HG03139 (cell line): ENCODE data around the gene LTBP1.

Experiments
- ATAC-seq: cut with Tn5 transposase; IDR thresholded peaks from one replicate; pipeline ENCODE4 v1.9.1; 2021; ENCODE audit not compliant: unreplicated experiment

LTBP1 gene

DNA sequence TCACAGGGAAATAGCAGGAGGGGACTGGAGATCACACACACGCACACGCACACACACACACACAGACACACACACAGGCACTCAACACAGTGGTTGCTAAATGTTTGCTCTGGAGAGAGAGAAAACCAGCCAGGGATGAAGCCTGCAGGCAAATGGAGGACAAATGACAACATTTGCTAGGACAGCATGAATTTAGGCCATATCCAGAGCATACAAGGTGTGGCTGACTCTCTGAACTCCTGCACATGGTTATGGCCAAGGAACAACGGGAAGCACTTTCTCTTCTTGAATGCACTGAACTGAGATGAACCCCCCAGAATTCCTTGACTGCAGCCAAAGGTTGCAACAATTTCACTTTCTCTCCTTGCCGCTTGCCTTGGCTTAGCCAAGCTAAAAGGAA lies 299.7 kb downstream of the LTBP1 start:
- no peak for ATAC-seq

DNA sequence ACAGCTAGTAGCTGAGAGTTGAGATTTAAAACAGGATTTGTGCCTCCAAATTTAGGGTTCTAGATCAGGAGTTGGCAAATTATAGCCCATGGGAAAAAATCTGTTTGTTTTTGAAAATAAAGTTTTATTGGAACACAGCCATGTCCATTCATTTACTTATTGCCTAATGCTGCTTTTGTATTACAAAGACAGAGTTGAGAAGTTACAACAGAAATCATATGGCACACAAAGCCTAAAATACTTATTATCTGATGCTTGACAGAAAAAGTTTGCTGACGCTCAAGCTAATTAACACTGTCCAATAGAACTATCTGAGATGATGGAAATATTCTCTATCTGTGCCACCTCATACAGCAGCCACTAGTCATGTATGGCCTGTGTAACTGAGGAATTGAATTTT lies 300.6 kb downstream of the LTBP1 start:
- no peak for ATAC-seq

DNA sequence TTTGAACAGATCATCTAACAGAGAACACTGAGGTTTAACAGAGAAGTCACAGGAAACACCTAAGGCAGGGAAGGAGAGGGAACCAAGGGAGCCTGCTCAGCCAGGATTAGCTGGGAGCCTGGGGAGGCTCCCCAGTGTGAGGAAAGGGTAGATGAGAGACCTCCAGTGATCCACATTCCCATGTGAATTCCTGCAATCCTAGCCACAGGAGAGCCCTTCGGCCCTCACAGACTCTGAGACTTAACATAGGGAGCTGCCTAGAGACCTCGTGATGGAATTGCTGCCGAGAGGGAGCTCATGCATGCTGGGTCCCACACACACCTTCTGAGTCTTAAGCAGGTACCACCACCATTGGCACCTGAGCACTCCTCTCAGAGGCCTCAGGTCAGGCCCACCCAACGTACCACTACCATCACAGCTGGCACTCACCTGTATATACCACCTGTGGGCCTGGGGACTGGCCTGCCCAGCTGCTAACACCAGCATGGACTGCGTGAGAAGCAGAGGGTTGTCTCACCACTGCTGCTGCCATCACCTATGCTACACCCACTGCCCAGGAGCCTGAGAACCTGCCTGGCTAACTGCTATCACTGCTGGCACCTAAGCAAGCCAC lies 303.8 kb downstream of the LTBP1 start:
- ATAC-seq = no peak

DNA sequence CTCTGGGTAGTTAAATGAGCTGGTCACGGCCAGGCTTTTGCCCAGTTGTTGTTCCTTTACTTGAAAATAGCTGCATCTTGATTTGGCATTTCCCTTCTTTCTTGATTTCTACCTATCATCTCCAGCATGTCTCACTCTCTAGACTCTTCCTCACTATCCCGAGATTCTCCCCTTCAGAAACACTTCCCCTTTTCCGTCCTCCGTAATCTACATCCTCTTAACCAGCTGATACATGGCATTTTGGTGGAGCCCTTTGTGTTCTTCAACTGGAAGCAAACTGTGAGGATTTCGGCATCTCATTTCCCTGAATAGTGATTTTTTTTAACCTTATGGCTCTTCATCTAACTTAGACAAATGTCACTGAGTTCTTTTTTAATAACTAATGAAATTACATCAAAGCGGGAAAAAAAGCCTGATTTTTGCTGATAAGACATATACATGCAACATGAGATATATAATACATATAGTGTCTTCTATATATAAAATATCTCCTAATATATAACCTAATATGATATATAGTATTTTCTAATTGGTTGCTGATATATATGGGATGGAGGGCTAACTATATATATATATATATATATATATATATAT lies 309.5 kb downstream of the LTBP1 start:
- no peak for ATAC-seq

DNA sequence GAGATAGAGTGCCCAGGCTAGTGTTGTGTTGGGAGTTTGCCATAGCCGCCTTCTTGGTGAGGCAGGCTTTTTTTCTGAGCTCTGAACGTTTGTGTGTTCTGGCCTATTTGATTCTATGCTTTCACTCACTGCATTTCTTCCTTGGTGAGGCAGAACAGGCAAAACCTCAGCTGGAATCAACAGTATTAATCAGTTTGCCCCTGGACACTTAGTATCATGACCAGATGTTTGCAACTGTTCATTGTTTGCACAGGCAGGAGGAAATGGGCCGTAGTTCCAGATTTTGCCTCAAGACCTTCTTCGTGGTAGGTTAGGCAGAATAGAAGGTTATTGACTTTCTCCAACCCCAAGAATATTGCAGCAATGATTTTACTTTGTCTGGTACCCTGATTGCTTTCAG lies 311.6 kb downstream of the LTBP1 start:
- no peak for ATAC-seq

DNA sequence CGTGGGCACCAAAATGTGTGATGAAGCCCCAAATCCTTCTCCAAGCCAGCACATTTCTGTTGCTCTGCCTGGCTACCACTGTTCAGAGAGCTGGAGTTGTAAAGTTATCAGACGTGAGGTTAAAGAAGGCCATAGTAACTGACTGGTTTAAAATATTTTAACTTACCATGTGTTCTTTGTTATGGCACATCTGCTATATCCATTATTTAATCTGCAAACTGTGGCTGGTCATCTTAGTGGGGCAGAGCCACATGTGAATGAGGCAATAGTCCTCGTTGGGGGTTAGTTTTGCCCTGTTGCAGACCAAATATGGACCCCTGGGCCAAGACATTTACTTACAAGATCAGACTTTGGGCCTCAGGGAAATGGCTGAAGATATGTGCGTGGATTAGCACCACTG lies 315.3 kb downstream of the LTBP1 start:
- no peak for ATAC-seq

DNA sequence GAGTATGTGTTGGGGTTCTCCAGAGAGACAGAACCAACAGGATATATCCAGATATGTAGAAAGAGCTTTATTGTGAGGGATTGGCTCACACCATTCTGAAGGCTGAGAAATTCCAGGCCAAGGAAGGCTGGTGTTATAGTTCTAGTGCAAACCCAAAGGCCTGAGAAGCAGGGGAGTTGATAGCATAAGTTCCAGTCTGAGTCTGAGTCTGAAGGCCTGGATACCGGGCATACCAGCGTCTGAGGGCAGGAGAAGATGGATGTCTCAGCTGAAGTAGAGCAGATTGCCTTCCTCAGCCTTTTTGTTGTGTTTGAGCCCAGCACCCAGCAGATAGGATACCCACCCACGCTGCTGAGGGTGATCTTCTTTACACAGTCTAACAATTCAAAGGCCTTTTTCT lies 318.0 kb downstream of the LTBP1 start:
- ATAC-seq = no peak

DNA sequence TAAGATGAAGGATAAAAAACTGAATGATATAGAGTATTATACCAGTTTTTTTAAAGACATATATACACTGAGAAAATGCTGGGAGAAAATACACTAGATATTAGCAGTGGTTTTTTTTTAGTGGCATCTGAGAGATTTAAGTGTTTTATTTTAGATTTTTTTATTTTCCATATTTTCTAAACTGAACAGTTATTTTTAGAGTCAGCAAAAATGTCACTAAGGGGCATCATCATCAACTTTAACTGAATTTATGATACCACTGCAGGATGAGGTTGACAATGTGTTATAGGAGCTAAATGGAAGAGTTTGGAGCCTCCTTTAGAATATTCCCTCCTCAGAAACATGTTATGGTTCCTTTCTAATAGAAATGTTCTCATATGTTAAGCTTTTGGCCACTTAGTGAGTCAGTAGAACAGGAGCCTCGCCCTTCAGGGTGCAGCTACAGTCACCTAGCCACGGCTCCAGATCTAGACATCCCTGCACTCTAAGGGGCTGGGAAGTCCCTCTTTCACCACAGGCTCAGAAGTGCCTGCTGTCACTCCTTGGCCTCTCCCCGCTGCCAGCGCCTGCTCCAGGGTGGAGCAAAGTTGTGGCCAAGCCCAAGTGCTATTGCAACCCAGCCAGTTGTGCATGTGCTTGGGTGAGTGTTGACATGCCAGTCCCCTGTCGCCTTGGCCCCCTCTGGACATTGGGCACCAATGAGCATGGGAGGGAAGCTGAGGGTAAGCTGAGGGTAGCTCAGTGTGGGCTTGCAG lies 319.0 kb downstream of the LTBP1 start:
- no peak for ATAC-seq

DNA sequence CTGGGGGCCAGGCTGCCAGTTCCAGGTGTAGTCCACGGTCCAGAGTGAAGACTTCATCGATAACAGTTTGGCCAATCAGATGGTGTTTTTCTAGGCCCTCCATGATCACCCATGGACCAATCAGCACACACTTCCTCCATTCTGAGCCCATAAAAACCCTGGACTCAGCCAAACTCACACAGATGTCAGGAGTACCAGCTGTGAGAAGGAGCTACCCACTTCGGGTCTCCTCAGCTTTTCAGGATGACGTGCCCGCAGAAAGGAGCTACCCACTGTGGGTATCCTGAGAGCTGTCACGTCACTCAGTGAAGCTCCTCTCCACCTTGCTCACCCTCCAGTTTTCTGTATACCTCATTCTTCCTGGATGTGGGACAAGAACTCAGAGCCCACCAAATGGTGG lies 319.7 kb downstream of the LTBP1 start:
- ATAC-seq = no peak

DNA sequence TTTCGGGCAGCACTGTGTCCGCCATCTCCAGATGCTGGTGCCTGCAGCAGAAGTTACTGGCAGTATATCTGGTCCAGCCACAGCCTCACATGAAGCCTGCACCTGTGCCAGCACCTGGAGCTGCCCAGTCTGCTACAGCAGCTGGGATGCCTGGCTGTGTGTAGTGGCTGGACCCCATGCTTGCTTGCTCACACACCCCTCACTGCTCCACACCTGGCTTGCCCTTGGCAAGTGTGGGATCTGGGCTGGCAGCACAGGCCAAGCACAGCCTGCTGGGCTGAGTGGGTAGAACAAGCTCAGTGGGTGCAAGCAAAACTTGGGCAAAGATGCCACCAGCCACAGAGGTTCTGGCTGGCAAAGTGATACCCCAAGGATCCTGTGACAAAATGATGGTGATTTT lies 320.3 kb downstream of the LTBP1 start:
- ATAC-seq = no peak

DNA sequence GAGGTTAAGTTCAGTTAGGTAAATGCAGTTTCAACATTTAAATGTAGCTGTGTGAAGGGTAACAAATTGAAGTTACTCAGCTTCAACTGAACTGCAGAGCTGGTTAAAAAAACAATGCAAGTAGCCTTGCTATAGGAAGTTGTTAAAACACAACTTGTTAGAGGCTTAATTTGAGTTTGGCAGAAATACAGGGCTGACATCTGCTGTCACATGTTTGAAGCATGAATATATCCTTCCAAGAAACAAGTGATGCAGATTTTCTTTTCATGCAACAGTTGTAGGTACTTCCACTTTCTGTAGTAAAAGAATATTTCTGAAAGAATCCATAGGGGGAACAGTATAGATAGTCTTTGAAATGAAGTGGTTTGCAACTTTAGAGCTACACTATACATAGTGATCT lies 321.0 kb downstream of the LTBP1 start:
- ATAC-seq = no peak

DNA sequence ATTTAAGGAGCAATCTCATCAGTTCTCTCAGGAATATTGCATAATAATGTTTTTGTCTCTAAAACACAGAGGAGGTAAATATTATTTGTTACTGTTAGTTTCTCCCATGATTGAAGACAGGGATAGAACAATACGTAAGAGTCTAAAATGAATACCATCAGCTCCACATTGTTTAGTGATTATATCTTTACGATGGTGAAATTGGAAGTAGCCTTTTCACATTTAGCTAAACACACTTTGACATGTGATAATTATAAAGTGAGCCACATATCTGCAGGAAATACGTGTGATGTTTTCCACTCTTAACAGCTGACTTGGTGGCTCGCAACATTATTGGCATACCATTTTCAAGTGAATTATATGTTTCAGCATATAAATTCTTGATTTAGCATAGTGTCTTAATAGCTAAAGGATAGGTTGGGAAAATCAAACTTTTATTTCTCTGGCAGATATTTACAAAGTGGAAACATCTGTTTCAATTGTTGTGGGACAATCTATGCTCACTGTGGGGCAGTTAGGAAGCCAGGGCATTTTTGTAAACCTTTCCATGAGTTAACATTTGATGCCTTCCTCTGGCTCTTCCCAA lies 321.6 kb downstream of the LTBP1 start:
- no peak for ATAC-seq

DNA sequence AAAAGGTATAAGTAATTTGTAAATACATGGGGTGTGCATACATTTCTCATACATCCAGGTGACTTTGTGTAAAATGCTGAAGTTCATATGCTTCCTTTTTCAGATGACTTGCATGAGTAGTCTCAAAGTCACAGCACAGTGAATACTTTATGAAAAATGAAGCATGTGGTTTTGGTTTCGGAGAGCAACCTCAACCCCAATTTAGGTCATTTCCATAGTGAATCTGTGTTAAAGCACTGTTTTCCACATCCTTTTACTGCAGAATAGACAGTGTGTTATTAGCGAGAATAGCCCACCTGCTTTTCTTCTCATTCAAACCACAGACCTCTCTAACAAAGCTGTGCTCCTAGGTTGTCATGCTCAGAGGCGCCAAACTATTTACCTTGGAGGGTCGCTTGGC lies 325.2 kb downstream of the LTBP1 start:
- peak; percentile 98 for ATAC-seq

DNA sequence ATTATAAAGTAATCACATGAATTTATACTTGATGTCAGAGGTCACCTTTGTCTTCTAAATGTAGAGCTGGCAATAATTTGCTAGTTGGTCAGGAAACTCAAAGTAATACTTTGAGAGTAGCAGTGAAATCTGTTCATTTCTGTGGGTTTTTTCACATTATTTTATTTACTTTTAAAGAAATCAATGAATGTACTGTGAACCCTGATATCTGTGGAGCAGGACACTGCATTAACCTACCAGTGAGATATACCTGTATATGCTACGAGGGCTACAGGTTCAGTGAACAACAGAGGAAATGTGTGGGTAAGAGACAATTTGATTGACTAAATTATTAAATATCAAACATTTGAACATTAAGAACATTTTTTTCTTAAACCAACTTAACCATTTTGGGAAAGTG lies 326.7 kb downstream of the LTBP1 start:
- no peak for ATAC-seq

DNA sequence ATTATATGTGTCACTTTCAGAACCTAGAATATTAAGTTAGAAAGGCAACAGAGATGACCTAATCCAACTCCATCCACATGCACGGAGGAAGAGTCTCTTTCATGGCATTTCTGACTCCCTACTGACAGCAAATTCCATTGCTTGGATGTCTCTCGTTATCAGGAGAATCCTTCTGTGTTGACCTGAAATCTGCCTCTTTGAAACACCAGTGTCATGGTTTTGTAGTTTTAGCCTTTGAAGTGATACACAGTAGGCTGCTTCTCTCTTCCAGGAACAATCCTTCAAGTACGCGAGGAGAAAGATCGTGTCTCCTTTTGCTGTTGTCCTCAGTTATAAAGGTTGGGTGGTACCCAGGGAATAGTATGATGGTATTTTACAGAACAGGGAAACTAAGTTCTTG lies 327.8 kb downstream of the LTBP1 start:
- no peak for ATAC-seq

DNA sequence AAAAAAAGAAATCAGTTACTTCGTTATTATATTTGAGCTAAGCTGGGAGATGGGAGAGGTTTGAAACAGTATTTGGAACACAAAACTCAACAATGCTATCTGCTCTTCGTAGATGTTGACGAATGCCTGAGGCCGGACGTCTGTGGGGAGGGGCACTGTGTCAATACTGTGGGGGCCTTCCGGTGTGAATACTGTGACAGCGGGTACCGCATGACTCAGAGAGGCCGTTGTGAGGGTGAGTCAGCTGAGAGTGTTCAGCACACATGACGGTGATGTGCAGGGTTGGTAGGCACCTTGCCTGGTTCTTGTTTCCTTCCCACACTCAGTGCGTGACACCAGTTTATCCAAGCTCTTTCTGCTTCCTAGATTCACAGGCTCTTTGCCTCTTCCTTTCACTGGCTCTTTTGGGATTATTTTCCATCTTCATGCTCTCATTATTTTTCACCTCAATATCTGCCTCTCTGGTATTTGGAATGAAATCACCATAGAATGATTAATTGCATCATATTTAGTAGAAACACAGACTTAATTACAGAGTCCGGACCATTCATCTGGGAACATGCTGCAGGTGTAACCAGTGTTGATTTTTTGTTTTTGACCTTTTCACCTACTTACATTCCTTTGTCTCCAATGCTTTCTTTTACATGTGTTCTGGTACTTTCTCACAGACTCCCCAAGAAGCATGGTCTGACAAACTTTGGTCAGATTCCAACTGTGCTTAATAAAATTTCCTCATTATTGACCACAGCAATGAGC lies 329.1 kb downstream of the LTBP1 start:
- no peak for ATAC-seq

DNA sequence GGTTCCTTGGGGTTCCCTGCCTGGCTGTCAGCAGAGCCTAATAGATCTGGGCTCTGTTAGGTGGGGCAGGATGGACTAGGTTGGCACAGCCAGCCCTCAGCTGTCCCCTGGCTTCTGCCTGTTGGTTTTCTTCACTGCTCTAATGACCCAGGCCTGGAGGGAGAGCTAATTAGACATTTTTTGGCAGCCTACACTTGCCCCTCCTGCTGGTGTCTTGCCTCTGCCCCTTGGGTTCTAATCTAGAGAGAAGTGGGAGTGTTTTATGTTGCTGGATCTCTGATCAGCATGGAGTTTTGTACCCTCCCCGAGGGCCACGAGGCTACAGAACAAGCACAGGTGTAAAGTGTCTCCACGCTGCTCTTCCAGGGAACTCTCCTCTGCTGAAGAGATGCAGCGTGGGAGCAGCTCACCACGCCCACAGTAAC lies 330.3 kb downstream of the LTBP1 start:
- no peak for ATAC-seq

DNA sequence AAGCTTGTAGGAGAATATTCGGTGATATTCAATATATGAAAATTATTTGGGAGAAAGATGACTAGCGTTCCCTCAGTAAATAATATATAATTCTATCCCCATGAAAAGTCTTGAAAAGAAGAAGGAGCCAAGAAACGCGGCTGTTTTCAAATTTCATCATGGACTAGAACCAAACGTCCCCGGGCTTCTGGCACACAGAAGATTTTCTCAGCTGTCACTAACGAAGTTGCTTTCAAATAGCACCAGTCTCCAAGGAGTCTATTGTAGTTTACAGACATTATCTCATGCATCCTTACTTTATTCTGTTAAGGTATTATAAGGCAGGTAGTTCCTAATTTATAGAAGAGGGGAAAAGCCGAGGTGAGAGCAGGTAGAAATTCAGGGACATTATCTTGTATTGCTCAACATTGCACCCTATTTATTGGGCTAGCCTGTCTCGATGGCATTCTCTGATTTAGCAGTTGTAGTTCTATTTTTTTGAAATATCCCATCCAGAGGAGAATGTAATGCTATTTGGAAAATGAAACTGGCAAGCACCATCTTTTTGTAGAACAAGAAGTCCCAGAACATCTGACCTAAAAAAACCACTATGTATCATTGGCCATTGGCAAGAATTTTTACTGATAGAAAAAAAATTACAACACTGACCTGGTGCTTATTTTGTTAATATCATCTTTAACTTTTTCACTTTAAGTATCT lies 331.6 kb downstream of the LTBP1 start:
- no peak for ATAC-seq

DNA sequence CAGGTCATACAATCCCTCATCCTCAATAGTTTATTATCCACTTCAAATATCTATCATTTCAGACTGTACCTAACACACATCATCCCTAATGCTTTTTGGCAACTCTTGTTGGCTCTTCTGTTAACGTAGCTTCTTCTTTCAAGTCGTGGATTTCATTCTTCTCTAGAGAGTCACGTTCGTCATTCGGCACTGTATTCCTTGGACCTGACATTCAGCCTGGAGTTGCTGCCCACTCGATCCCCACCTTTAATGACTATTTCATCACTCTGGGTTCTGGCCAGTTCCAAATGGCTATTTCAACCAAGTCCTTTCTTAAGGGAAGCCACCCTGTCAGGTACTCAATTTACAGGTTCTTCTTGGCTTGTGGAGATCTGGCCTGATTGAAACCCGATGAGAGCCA lies 337.5 kb downstream of the LTBP1 start:
- no peak for ATAC-seq

DNA sequence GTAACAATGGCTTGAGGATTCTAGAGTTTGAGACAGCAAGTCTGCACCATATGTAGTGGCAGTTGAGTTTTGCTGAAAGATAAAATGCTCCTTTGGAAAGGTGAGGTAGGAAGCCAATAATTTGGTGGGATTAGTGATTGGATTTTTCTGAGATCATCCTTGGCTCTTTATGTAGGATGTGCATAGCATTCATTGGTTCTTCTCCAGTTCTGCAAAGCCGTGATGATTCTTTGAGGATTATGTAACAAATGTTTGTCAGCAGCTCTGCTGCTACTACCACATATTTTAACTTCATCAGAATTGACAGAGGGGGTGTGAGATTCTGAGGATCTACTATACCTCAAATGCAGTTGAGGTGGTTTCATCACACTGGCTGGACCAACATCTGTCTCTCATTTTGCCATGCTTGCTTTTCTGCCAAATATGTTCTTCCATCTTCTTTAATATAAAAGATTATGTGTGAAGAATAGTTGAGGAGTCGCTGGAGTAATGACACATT lies 340.8 kb downstream of the LTBP1 start:
- ATAC-seq = no peak

DNA sequence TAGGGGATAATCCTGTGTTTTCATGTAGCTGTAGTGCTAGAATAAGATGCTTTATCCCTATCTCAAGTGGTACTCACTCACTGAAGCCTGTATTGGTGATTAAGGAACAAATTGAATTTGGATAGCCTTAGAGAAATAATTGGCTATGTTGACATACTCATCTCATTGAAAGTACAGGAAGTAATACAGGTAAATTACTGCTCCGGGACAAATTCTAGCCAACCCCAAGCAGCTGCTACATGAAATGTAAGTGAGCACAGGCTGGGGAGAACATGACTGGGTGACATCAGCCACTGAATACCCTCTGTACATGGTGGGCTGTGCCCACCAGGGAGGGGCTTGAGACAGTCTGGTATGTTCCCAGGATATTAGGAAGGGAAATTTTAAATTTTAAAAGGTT lies 341.3 kb downstream of the LTBP1 start:
- no peak for ATAC-seq
